Astrocyte (in vitro differentiated cells and primary cell): ENCODE data around the gene ACOT4. TPM values are rescaled to one million over a fixed set of nuclear protein-coding genes. Genes with fewer than 3 reads are reported as not detected.
A peak's percentile ranks its signal among the peaks of the same experiment; 100 is the strongest.

Source experiments
- DNase-seq: peaks from one replicate; pipeline ENCODE4 v3.0.0-alpha.2; 2010; ENCODE audit warnings: low read depth
- FAIRE-seq: peaks from 2 replicates; lab custom pipeline; 2011; peaks lifted over from hg19 to GRCh38; lab: Jason Lieb, UNC
- H2AFZ ChIP-seq: 2 replicates; pipeline ENCODE4 v1.6.0; 2012; ENCODE audit warnings: low read depth, low read length, inconsistent platforms
- H3K27ac ChIP-seq: 2 replicates; pipeline ENCODE4 v1.5.1; 2011; ENCODE audit warnings: low read depth, low read length, inconsistent platforms
- H3K27me3 ChIP-seq: 2 replicates; pipeline ENCODE4 v1.6.0; 2011; ENCODE audit warnings: low read length, inconsistent platforms; ENCODE audit not compliant: insufficient read depth
- H3K36me3 ChIP-seq: 2 replicates; pipeline ENCODE4 v1.5.1; 2011; ENCODE audit warnings: low read length, inconsistent platforms; ENCODE audit not compliant: insufficient read depth
- H3K4me1 ChIP-seq: 2 replicates; pipeline ENCODE4 v1.5.1; 2011; ENCODE audit warnings: low read length, inconsistent platforms; ENCODE audit not compliant: insufficient read depth
- H3K4me2 ChIP-seq: 2 replicates; pipeline ENCODE4 v1.6.0; 2012; ENCODE audit warnings: low read length, inconsistent platforms
- H3K4me3 ChIP-seq: 2 replicates; pipeline ENCODE4 v1.5.1; 2011; ENCODE audit warnings: low read depth, mild to moderate bottlenecking, low read length, inconsistent platforms; ENCODE audit not compliant: insufficient read depth
- H3K79me2 ChIP-seq: 2 replicates; pipeline ENCODE4 v1.6.0; 2012; ENCODE audit warnings: mild to moderate bottlenecking, low read length, inconsistent platforms; ENCODE audit not compliant: insufficient read depth
- H3K9ac ChIP-seq: 2 replicates; pipeline ENCODE4 v1.6.0; 2012; ENCODE audit warnings: mild to moderate bottlenecking, low read length, inconsistent platforms
- H3K9me3 ChIP-seq: 2 replicates; pipeline ENCODE4 v1.5.1; 2012; ENCODE audit warnings: low read depth, mild to moderate bottlenecking, low read length, inconsistent platforms; ENCODE audit not compliant: insufficient read depth
- H4K20me1 ChIP-seq: 2 replicates; pipeline ENCODE4 v1.6.0; 2012; ENCODE audit warnings: low read length, inconsistent platforms; ENCODE audit not compliant: insufficient read depth
- H3K27ac Mint-ChIP-seq: one replicate; pipeline ENCODE4 v1.8.0; 2021; ENCODE audit warnings: mild to moderate bottlenecking, mixed read lengths; ENCODE audit not compliant: unreplicated experiment
- H3K27me3 Mint-ChIP-seq: one replicate; pipeline ENCODE4 v1.8.0; 2021; ENCODE audit warnings: low read depth, mixed read lengths; ENCODE audit not compliant: unreplicated experiment
- H3K36me3 Mint-ChIP-seq: one replicate; pipeline ENCODE4 v1.8.0; 2021; ENCODE audit warnings: low read depth, mixed read lengths; ENCODE audit not compliant: unreplicated experiment
- H3K4me1 Mint-ChIP-seq: one replicate; pipeline ENCODE4 v1.8.0; 2021; ENCODE audit warnings: low read depth, mixed read lengths; ENCODE audit not compliant: unreplicated experiment
- H3K4me3 Mint-ChIP-seq: one replicate; pipeline ENCODE4 v1.8.0; 2021; ENCODE audit warnings: mild to moderate bottlenecking, moderate library complexity, mixed read lengths; ENCODE audit not compliant: unreplicated experiment
- H3K9me3 Mint-ChIP-seq: one replicate; pipeline ENCODE4 v1.8.0; 2021; ENCODE audit warnings: mild to moderate bottlenecking, mixed read lengths; ENCODE audit not compliant: unreplicated experiment
- EZH2 ChIP-seq: IDR thresholded peaks from 2 replicates; pipeline ENCODE4 v1.6.1; 2012; ENCODE audit warnings: mild to moderate bottlenecking, low read length, inconsistent platforms; ENCODE audit not compliant: insufficient read depth
- total RNA-seq: library from RNA; stranded (reverse); gene quantifications from 2 replicates; pipeline ENCODE4 v1.2.1, GENCODE V29; 2021
- TF ChIP-seq, protein P1 (sequence below): IDR thresholded peaks from 2 replicates; pipeline ENCODE4 v1.5.1; 2011; ENCODE audit warnings: low read depth, mild to moderate bottlenecking, inconsistent platforms, low read length, moderate library complexity; ENCODE audit not compliant: insufficient read depth

The ACOT4 gene
- total RNA-seq, 1 donor from 2014 or later, result 0.14 TPM

- Mint-ChIP-seq H3K27me3 (no peaks in the 10 kb centered on the region), H3K4me1 (peaks cover 7% of the 10 kb centered on the region), H3K9me3 (no peaks in the 10 kb centered on the region), H3K36me3 (no peaks in the 10 kb centered on the region), H3K27ac (peak overlapping the region; percentile 95), H3K4me3 (peak overlapping the region; percentile 98)
- no peak for FAIRE-seq
- H3K4me2 ChIP-seq, result peak overlapping the region; percentile 87
- H3K27me3 ChIP-seq, result no peaks in the 10 kb centered on the region
- peak overlapping the region; percentile 85 for H3K4me3 ChIP-seq
- TF ChIP-seq, protein P1, sequence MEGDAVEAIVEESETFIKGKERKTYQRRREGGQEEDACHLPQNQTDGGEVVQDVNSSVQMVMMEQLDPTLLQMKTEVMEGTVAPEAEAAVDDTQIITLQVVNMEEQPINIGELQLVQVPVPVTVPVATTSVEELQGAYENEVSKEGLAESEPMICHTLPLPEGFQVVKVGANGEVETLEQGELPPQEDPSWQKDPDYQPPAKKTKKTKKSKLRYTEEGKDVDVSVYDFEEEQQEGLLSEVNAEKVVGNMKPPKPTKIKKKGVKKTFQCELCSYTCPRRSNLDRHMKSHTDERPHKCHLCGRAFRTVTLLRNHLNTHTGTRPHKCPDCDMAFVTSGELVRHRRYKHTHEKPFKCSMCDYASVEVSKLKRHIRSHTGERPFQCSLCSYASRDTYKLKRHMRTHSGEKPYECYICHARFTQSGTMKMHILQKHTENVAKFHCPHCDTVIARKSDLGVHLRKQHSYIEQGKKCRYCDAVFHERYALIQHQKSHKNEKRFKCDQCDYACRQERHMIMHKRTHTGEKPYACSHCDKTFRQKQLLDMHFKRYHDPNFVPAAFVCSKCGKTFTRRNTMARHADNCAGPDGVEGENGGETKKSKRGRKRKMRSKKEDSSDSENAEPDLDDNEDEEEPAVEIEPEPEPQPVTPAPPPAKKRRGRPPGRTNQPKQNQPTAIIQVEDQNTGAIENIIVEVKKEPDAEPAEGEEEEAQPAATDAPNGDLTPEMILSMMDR, result no peak
- TF ChIP-seq EZH2, result no peak
- H3K27ac ChIP-seq, result peak overlapping the region; percentile 81
- H3K9me3 ChIP-seq, result no peaks in the 10 kb centered on the region
- H4K20me1 ChIP-seq, result no peaks in the 10 kb centered on the region
- no peaks in the 10 kb centered on the region for H3K36me3 ChIP-seq
- H3K79me2 ChIP-seq, result peaks cover 28% of the 10 kb centered on the region
- DNase-seq, result no peak
- H2AFZ ChIP-seq, result peak overlapping the region; percentile 88
- H3K4me1 ChIP-seq, result peaks cover 11% of the 10 kb centered on the region
- peak overlapping the region; percentile 88 for H3K9ac ChIP-seq
These were observed 53.6 kb downstream of the ACOT4 start for GRCh38 chr14:73645248-73645610.

Other genes with a start within 250 kb of the ACOT4 start
- gene NUMB, start 133.3 kb upstream of the ACOT4 start, total RNA-seq, result 89.2 and 93.9 TPM in 2 replicates
- 11.3 and 12.5 TPM in 2 replicates for gene RIOX1, start 100.9 kb upstream of the ACOT4 start, total RNA-seq
- gene ACOT1, start 54.7 kb upstream of the ACOT4 start, total RNA-seq, result 2.1 and 2.5 TPM in 2 replicates
- not detected in 2 replicates for gene HEATR4, start 32.9 kb upstream of the ACOT4 start, total RNA-seq
- 15.7 and 17.8 TPM in 2 replicates for gene ACOT2, start 22.7 kb upstream of the ACOT4 start, total RNA-seq
- gene ACOT6, start 20.6 kb downstream of the ACOT4 start, total RNA-seq, result not detected in 2 replicates
- gene DNAL1, start 53.1 kb downstream of the ACOT4 start, total RNA-seq, result 24.9 and 27.4 TPM in 2 replicates
- 67.4 and 74.3 TPM in 2 replicates for gene PNMA1, start 122.5 kb downstream of the ACOT4 start, total RNA-seq